MG63 (cell line): ENCODE measurements around the gene SSUH2. TPM values are rescaled to one million over a fixed set of nuclear protein-coding genes. Genes with fewer than 3 reads are reported as not detected.
A peak's percentile ranks its signal among the peaks of the same experiment; 100 is the strongest.
"Not testable (repeated sequence)": the region's sequence is repeated elsewhere in the genome, so short reads cannot be mapped to it uniquely, and the experiment has no call there.

Experiments
- DNase-seq: peaks from one replicate; pipeline ENCODE4 v3.0.0-alpha.2; 2020
- H3K27me3 ChIP-seq: fragments of 250-450 bp; sonication (Bioruptor Pico); 2 replicates; pipeline ENCODE4 v1.5.1; 2020; ENCODE audit warnings: mild to moderate bottlenecking, moderate library complexity
- H3K36me3 ChIP-seq: fragments of 250-450 bp; sonication (Bioruptor Pico); 2 replicates; pipeline ENCODE4 v1.5.1; 2020; ENCODE audit warnings: mild to moderate bottlenecking, moderate library complexity
- H3K4me3 ChIP-seq: fragments of 250-450 bp; sonication (Bioruptor Pico); 2 replicates; pipeline ENCODE4 v1.5.1; 2020; ENCODE audit warnings: mild to moderate bottlenecking, moderate library complexity
- H3K9me3 ChIP-seq: fragments of 250-450 bp; sonication (Bioruptor Pico); 2 replicates; pipeline ENCODE4 v1.5.1; 2020; ENCODE audit warnings: mild to moderate bottlenecking, moderate library complexity
- total RNA-seq: library from RNA; depleted of rRNA; stranded (reverse); fragments of >200 nt; shearing (Covaris generic); gene quantifications from 2 replicates; pipeline ENCODE4 v1.2.3, GENCODE V29; 2014; ENCODE audit warnings: low replicate concordance

SSUH2 gene
- total RNA-seq, 1 experiment from 2014 or later = not detected

DNA sequence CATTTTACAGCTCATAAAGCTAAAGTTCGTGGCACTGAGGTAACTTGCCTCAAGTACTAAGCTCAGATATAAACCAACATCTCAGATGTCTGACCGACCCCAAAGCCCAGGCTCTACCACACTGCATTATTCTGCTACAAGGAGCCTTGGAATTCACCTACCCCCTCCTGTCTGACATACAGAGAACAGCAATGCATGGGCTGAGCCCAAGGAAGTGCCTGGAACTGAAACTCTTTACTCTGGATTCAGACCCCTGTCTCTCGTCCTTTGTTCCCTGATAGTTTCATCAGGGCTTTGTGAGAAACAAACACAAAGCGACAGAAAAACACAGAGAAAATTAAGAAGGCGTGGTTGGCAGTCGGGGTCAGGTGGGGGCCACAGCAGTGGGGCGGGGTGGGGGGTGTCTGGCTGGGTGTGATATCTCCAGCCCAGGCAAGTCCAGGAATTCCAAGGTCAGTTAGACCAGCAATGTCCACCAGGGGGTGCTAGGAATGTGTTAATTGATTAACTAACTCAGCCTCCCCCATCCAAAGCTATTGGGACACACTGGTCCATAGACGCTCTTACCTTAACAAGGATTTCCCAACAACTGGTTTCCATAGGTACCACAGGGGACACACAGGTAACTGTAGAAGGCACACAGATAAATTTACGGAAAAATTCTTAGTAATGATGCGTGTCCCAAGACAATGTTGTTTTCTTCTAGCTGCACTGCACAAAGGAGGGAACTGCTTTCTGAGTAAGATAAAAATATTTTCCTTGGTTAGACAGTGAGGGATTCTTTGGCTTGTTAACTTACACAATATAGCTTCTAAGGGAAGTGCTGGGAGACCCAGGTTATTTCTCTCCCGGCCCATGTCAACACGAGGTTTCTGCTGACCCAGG is 18.8 kb upstream of the SSUH2 start:
- no peaks in the 10 kb centered on the region for H3K27me3 ChIP-seq

GRCh38 chr3:8662594-8662993 is 18.0 kb upstream of the SSUH2 start:
- H3K4me3 ChIP-seq = no peak overlapping the region
- H3K36me3 ChIP-seq = no peaks in the 10 kb centered on the region
- DNase-seq = no peak
- H3K9me3 ChIP-seq = no peaks in the 10 kb centered on the region
- no peaks in the 10 kb centered on the region for H3K27me3 ChIP-seq

More for the DNA sequence above, 18.8 kb upstream of the SSUH2 start:
- H3K36me3 ChIP-seq = no peaks in the 10 kb centered on the region
- H3K9me3 ChIP-seq = no peaks in the 10 kb centered on the region
- peak; percentile 44 for DNase-seq
- no peak overlapping the region for H3K4me3 ChIP-seq

GRCh38 chr3:8660175-8661118 is 15.8 kb upstream of the SSUH2 start:
- Histone ChIP-seq H3K9me3 (no peaks in the 10 kb centered on the region), H3K4me3 (no peak overlapping the region), H3K27me3 (no peaks in the 10 kb centered on the region), H3K36me3 (no peaks in the 10 kb centered on the region)
- peak; percentile 17 for DNase-seq

DNA sequence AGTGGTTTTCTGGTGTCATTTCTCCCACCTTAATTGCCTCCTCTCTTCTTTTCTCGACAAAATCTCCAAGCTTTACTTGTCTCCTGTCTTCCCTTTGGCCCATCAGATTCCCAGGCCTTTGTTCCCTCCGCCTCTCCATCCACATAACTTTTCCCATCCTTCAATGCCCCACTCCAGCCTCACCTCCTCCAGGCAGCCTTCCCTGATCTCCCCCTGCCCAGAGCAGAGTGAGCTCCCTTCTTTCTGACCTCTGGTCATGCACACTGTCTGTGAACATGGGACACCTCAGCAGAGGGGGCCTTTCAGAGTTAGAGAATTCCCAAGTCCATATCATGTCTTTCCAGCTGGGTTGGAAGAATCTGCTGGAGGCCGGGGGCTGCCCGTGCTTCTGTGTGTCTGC is 14.6 kb upstream of the SSUH2 start:
- DNase-seq = no peak
- no peak overlapping the region for H3K4me3 ChIP-seq
- no peaks in the 10 kb centered on the region for H3K9me3 ChIP-seq
- no peaks in the 10 kb centered on the region for H3K27me3 ChIP-seq
- no peaks in the 10 kb centered on the region for H3K36me3 ChIP-seq

DNA sequence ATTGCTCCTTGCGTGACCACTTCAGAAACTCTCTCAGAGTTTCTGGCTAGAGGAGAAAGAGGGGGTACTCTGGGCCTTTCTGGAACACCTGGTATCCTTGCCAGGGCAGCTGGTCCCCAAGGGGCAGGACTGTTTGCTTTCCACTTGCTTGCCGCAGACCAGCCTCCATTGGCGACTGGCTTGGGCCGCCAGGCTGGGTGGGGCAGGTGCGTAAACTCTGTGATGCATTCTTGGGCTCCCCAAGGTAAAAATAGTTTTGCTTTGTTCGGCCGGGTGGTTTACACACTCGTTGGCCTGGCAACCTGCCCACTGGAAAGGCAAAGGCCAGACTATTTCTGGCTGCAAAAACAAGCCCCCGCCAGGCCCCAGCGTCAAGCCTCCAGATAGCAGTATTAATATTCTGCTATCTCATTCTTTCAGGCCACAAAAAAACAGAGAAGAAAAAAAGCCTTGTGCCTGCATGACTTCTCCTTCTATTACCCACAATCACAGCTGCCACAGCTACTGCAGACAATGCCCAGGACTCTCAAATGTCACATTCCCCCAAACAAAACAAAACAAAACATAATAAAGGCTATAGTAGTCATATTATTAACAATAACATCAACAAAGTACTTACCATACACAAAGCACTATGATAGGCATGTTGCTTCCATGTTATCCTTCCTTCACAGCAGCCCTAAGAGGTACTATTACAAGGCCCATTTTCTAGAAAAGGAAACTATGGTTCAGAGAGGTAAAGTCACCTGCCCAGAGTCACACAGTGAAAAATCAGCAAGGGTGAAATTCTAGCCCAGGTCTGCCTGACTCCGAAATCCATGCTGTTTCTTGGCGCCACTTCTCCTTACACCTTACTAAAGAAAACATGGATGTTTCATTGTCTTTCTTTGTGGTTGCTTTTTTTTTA is 14.0 kb upstream of the SSUH2 start:
- no peaks in the 10 kb centered on the region for H3K27me3 ChIP-seq
- no peak overlapping the region for H3K4me3 ChIP-seq
- DNase-seq = no peak
- H3K36me3 ChIP-seq = no peaks in the 10 kb centered on the region
- H3K9me3 ChIP-seq = no peaks in the 10 kb centered on the region

DNA sequence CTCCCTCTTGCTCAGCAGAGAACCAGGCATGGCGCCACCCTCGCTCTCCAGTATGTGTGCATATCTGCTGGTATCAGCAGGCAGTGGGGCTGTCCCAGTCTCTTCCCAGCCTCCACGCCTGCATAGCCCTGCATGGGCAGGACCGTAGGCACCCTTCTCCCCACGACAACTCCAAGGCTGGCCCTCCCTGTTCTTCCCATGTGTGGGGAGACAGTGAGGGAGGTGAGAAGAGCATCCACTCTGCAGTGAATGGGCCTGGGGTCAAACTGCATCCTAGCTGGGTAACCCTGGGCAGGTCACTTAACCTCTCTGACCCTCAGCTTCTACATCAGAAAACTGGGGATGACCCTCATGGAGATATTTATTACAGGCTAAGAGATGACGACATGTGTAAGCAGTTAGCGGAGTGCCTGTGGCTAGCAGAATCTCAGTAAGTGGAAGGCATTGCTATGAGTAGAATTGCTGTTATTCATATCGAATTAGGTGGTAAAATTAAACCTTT is 13.3 kb upstream of the SSUH2 start:
- Histone ChIP-seq H3K36me3 (no peaks in the 10 kb centered on the region), H3K9me3 (no peaks in the 10 kb centered on the region), H3K27me3 (no peaks in the 10 kb centered on the region), H3K4me3 (no peak overlapping the region)
- no peak for DNase-seq

- H3K27me3 ChIP-seq = no peaks in the 10 kb centered on the region
- no peak for DNase-seq
- H3K9me3 ChIP-seq = no peaks in the 10 kb centered on the region
- no peak overlapping the region for H3K4me3 ChIP-seq
- no peaks in the 10 kb centered on the region for H3K36me3 ChIP-seq
These were observed 11.6 kb upstream of the SSUH2 start for GRCh38 chr3:8656240-8656639.

DNA sequence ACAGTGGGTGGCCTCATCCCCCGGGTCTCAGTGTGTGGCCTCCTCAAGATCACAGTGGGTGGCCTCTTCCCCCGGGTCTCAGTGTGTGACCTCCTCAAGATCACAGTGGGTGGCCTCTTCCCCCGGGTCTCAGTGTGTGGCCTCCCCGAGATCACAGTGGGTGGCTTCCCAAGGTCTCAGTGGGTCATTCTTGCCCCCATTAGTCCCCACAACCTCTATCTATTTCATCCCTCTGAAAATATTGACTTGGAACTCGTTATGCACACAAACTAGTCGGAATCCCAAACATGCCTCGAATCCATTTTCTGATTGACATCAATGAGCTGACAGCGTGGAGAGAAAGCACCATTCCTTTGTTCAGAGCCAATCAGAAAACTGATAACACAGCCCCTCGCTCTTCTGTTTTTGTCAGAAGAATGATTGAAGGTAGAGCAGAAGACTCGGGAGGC is 10.8 kb upstream of the SSUH2 start:
- H3K27me3 ChIP-seq = no peaks in the 10 kb centered on the region
- H3K36me3 ChIP-seq = no peaks in the 10 kb centered on the region
- DNase-seq = no peak
- no peak overlapping the region for H3K4me3 ChIP-seq
- no peaks in the 10 kb centered on the region for H3K9me3 ChIP-seq

DNA sequence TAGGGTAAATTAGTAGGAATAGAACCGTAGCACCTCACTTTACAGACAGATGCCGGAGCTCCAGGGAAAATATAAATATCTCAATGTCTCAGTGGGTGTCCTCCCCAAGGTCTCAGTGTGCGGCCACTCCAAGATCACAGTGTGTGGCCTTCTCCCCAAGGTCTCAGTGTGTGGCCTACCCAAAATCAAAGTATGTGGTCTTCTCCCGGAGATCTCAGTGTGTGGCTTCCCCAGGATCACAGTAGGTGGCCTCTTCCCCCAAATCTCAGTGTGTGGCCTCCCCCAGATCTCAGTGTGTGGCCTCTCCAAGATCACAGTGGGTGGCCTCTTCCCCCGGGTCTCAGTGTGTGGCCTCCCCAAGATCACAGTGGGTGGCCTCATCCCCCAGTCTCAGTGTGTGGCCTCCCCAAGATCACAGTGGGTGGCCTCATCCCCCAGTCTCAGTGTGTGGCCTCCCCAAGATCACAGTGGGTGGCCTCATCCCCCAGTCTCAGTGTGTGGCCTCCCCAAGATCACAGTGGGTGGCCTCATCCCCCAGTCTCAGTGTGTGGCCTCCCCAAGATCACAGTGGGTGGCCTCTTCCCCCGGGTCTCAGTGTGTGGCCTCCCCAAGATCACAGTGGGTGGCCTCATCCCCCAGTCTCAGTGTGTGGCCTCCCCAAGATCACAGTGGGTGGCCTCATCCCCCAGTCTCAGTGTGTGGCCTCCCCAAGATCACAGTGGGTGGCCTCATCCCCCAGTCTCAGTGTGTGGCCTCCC is 10.2 kb upstream of the SSUH2 start:
- H3K27me3 ChIP-seq, DNase-seq, H3K4me3 ChIP-seq, H3K9me3 ChIP-seq, H3K36me3 ChIP-seq: not testable (repeated sequence)

DNA sequence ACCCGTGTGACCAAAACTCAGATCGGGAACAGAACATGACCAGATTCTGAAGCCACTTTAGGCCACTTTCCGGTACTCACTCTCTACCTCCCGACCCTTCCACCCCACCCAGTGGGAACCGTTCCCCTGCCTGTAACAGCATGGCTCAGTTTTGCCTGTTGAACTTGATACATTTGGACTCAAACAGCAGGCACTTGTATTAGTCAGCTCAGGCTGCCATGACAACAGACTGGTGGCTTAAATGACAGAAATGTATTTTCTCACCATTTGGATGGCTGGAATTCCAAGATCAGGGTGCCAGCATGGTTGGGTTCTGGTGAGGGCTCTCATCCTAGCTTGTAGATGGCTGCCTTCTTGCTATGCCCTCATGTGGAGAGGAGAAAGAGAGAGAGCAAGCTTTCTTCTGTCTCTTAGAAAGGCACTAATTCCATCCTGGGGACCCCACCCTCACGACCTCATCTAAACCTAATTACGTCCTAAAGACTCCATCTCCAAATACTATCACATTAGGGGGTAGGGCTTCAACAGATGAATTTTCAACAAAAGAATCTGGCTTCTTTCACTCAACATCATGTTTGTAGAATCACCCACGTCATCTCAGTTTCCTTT is 9.3 kb upstream of the SSUH2 start:
- H3K27me3 ChIP-seq = no peaks in the 10 kb centered on the region
- H3K4me3 ChIP-seq = no peak overlapping the region
- H3K36me3 ChIP-seq = no peaks in the 10 kb centered on the region
- H3K9me3 ChIP-seq = no peaks in the 10 kb centered on the region
- no peak for DNase-seq

GRCh38 chr3:8652324-8652987 is 7.9 kb upstream of the SSUH2 start:
- H3K36me3 ChIP-seq = no peaks in the 10 kb centered on the region
- no peaks in the 10 kb centered on the region for H3K27me3 ChIP-seq
- H3K9me3 ChIP-seq = no peaks in the 10 kb centered on the region
- no peak overlapping the region for H3K4me3 ChIP-seq
- no peak for DNase-seq

- no peak for DNase-seq
- no peaks in the 10 kb centered on the region for H3K27me3 ChIP-seq
- H3K36me3 ChIP-seq = no peaks in the 10 kb centered on the region
- H3K9me3 ChIP-seq = no peaks in the 10 kb centered on the region
- no peak overlapping the region for H3K4me3 ChIP-seq
These were observed 7.1 kb upstream of the SSUH2 start for GRCh38 chr3:8651418-8652323.

GRCh38 chr3:8650583-8651416 is 6.2 kb upstream of the SSUH2 start:
- H3K9me3 ChIP-seq = no peaks in the 10 kb centered on the region
- no peak overlapping the region for H3K4me3 ChIP-seq
- H3K27me3 ChIP-seq = no peaks in the 10 kb centered on the region
- no peak for DNase-seq
- H3K36me3 ChIP-seq = no peaks in the 10 kb centered on the region
